Left ventricle myocardium inferior (tissue), 1 donor: ENCODE data around the gene ORM2. TPM values are rescaled to one million over a fixed set of nuclear protein-coding genes. Genes with fewer than 3 reads are reported as not detected.

Source experiments
- DNase-seq: peaks from one replicate; pipeline ENCODE4 v3.0.0-alpha.2; 2020
- H3K27ac ChIP-seq: fragments of 200-600 bp; replicated peaks from 2 replicates; pipeline ENCODE4 v1.8.0; 2021
- H3K27me3 ChIP-seq: fragments of 200-600 bp; 2 replicates; pipeline ENCODE4 v1.8.0; 2021; ENCODE audit warnings: low read depth
- H3K36me3 ChIP-seq: fragments of 200-600 bp; 2 replicates; pipeline ENCODE4 v1.8.0; 2021
- H3K4me1 ChIP-seq: fragments of 200-600 bp; 2 replicates; pipeline ENCODE4 v1.8.0; 2021
- H3K4me3 ChIP-seq: fragments of 200-600 bp; 2 replicates; pipeline ENCODE4 v1.8.0; 2021; ENCODE audit warnings: mild to moderate bottlenecking, moderate library complexity
- H3K9me3 ChIP-seq: fragments of 200-600 bp; replicated peaks from 2 replicates; pipeline ENCODE4 v1.8.0; 2021
- intact Hi-C: fragments of 100-400 bp; cut with micrococcal nuclease; formaldehyde crosslinking; loops from one replicate; pipeline ENCODE4 v1.11.0; 2022
- total RNA-seq: library from RNA; stranded (reverse); fragmentation: NEBNext Ultra II Directional; extraction: Animal tissue kit (Norgen Biotek cat#: 25700); gene quantifications from one replicate; pipeline ENCODE4 v1.2.1, GENCODE V29; 2021
- TF ChIP-seq, protein P1 (sequence below): fragments of 200-600 bp; IDR thresholded peaks from 2 replicates; pipeline ENCODE4 v1.8.0; 2021; ENCODE audit warnings: antibody characterized with exemption, mild to moderate bottlenecking, borderline replicate concordance
- donor health status: DM: no; HTN: yes; CAD: no; lungs with severe emphysema.

ORM2 gene
- total RNA-seq, 1 donor from 2014 or later = not detected

DNA sequence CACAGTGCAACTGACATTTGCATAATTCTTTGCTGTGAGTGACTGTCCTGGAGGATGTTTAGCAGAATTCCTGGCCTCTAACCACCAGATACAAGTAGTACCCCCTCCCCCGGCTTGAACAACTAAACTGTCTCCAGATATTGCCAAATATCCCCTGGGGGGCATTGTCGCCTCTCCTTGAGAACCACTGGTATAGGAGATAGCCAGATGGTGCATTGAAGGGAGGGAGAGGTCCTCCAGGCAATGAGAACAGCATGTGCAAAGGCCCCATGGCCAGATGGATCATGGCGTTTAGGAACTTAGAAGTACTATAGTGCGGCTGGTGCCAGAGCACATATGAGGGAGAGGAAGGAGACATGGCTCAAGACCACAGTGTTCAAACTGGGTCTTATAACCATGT is 25.7 kb upstream of the ORM2 start:
- Histone ChIP-seq H3K9me3 (no peaks in the 10 kb centered on the region), H3K27me3 (no peaks in the 10 kb centered on the region), H3K36me3 (peaks cover 23% of the 10 kb centered on the region), H3K4me3 (no peak overlapping the region), H3K4me1 (peaks cover 8% of the 10 kb centered on the region), H3K27ac (no peak overlapping the region)
- intact Hi-C loops = no loop called here
- no peak for DNase-seq
- TF ChIP-seq, protein P1, sequence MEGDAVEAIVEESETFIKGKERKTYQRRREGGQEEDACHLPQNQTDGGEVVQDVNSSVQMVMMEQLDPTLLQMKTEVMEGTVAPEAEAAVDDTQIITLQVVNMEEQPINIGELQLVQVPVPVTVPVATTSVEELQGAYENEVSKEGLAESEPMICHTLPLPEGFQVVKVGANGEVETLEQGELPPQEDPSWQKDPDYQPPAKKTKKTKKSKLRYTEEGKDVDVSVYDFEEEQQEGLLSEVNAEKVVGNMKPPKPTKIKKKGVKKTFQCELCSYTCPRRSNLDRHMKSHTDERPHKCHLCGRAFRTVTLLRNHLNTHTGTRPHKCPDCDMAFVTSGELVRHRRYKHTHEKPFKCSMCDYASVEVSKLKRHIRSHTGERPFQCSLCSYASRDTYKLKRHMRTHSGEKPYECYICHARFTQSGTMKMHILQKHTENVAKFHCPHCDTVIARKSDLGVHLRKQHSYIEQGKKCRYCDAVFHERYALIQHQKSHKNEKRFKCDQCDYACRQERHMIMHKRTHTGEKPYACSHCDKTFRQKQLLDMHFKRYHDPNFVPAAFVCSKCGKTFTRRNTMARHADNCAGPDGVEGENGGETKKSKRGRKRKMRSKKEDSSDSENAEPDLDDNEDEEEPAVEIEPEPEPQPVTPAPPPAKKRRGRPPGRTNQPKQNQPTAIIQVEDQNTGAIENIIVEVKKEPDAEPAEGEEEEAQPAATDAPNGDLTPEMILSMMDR = no peak

DNA sequence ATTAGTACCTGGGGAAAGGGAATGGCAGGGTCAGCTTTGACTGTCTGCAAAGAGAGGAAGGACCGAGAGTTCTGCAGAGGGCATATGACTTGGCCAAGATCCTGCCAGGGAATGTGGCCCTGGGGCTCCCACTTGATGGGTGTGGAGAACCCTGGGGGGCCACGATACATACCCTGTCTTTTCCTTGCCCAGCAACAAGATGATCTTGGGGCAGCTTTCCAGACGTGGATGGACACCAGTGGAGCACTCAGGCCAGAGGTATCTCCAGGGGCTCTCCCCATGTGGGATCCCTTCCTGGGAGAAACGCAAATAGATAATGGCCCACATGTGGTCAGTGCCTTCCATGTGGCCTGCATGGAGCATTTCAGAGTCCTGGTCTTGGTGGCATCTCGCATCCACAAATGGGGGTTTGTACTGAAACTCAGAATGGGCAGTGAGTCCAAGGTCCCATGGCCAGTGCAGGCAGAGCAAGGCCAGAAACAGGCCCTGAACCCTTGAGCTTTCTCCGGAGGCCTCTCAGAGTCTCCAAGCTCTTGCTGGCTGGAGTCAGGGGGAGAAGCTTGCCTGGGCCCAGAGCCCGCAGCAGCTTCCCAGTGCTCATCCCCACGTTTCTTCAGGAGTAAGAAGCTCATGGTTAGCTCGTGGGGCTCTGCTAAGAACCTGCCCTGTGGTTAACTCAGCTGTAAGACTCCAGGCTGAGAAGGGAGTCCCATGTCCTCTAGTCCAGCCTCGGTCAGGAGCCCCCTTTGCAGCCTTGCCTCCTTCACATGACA is 25.1 kb upstream of the ORM2 start:
- no peaks in the 10 kb centered on the region for H3K9me3 ChIP-seq
- H3K4me1 ChIP-seq = peaks cover 8% of the 10 kb centered on the region
- no peak overlapping the region for H3K27ac ChIP-seq
- H3K27me3 ChIP-seq = no peaks in the 10 kb centered on the region
- intact Hi-C loops = no loop called here
- TF ChIP-seq, protein P1 = no peak
- H3K4me3 ChIP-seq = no peak overlapping the region
- peaks cover 17% of the 10 kb centered on the region for H3K36me3 ChIP-seq
- DNase-seq = no peak

DNA sequence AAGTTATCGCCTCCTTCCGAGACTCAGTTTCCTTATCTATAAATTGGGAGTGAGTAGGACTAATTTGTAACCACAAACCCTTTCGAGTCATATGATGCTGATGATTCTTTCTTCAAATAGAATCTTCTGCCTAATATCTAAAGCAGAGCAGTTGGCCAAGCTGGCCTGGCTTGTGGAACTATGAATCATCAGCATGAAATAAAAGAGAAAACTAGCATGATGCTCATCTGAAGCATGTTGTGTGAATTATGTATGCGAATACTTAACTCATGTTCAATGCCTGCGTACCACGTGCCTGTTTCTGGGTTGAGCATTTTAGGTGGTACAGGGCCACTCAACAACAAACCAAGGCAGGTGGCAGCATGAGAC is 21.8 kb upstream of the ORM2 start:
- Histone ChIP-seq H3K27ac (no peak overlapping the region), H3K27me3 (no peaks in the 10 kb centered on the region), H3K4me1 (peaks cover 8% of the 10 kb centered on the region), H3K4me3 (no peak overlapping the region), H3K9me3 (no peaks in the 10 kb centered on the region), H3K36me3 (peaks cover 11% of the 10 kb centered on the region)
- no peak for DNase-seq
- intact Hi-C loops = no loop called here
- TF ChIP-seq, protein P1 = no peak

DNA sequence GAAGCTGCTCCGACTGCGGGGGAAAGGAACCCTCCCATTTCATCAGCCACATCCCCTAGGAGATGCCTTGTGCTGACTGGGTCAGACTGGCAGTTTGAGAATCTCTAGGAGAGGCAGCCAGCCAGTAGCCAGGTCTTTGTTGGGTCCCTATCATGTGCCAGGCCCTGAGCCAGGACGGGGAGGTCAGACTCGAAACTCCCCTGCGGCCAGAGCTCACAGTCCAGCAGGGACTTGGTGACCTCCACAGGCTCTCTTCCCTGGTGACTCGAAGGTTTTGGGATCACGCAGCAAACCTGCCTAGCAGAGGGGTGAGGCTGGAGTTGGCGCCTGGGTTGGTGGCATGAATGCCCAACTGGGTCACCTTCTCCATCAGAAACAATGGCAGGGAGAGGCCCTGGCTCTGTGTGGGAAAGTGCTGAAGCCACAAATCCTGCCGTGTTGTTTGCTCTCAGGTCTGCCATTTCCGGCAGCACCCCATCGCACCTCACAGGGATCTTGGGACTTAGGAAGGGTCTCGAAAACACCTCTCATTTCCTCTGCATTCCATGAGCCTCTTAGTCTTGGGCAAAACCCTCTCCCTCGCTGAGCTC is 21.2 kb upstream of the ORM2 start:
- Histone ChIP-seq H3K36me3 (peaks cover 11% of the 10 kb centered on the region), H3K27ac (no peak overlapping the region), H3K4me3 (no peak overlapping the region), H3K9me3 (no peaks in the 10 kb centered on the region), H3K27me3 (no peaks in the 10 kb centered on the region), H3K4me1 (peaks cover 8% of the 10 kb centered on the region)
- TF ChIP-seq, protein P1 = no peak
- intact Hi-C loops = no loop called here
- no peak for DNase-seq

DNA sequence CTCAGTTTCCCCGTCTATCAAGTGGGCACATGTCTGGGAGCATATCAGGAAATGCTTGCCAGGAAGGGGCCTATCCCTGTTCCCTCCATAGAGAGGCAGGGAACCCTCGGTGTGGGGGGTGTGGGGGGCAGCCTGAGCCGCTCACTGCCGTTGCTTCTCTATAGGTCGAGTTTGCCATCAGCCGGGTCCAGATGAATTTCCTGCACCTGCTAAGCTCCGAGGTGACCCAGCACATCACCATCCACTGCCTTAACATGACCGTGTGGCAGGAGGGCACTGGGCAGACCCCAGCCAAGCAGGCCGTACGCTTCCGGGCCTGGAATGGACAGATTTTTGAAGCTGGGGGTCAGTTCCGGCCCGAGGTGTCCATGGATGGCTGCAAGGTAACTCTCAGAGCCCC is 20.6 kb upstream of the ORM2 start:
- intact Hi-C loops = no loop called here
- Histone ChIP-seq H3K4me3 (no peak overlapping the region), H3K36me3 (peaks cover 11% of the 10 kb centered on the region), H3K27ac (no peak overlapping the region), H3K27me3 (no peaks in the 10 kb centered on the region), H3K4me1 (peaks cover 8% of the 10 kb centered on the region), H3K9me3 (no peaks in the 10 kb centered on the region)
- TF ChIP-seq, protein P1 = no peak
- DNase-seq = no peak
